HG03565 (cell line): ENCODE results near the gene COL23A1.
"Not testable (repeated sequence)": the region's sequence is repeated elsewhere in the genome, so short reads cannot be mapped to it uniquely, and the experiment has no call there.

Source experiments
- ATAC-seq: cut with Tn5 transposase; IDR thresholded peaks from one replicate; pipeline ENCODE4 v1.9.1; 2021; ENCODE audit warnings: mild to moderate bottlenecking, moderate library complexity; ENCODE audit not compliant: unreplicated experiment

The COL23A1 gene

GRCh38 chr5:178235588-178235974 is 354.6 kb downstream of the COL23A1 start:
- ATAC-seq: no peak

DNA sequence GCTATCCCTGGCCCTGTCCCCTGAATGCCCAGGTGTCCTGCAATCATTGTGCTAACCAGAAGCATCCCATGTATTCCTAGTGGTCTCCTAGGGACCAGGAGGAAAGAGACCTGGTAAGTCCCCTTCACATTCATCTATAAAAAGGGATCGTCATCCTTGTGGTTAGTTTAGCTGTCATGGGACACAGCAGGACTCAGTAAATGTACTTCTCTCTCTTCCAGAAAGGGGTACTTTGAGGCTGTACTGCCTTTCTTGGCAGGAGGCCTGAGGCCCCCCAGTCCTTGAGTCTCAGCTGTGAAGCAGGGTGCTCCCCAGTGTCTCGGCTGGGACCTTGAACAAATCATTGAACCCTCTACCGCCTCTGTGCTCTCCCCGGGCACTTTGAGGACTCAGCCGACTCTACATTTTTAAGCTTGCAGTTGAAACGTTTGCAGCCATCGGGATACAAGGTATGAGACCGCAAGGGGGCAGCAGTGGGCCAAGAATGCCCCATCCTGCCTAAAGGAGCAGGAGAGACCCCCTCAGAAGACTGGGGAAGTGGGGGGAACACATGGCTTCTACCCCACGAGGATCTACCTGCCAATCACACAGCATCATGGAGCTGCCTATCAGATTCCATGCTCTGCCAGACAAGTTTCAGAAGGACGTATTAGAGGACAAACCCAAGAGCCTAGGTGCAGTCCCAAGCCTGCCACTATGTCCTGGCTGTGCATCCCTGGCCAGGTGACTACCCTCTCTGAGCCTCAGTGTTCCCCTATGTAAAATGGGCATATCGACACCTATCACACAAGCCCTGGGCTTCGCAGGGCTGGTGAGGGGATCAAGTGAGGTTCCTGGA is 355.2 kb downstream of the COL23A1 start:
- no peak for ATAC-seq

GRCh38 chr5:178234121-178234749 is 356.0 kb downstream of the COL23A1 start:
- no peak for ATAC-seq

GRCh38 chr5:178232920-178233429 is 357.2 kb downstream of the COL23A1 start:
- no peak for ATAC-seq

DNA sequence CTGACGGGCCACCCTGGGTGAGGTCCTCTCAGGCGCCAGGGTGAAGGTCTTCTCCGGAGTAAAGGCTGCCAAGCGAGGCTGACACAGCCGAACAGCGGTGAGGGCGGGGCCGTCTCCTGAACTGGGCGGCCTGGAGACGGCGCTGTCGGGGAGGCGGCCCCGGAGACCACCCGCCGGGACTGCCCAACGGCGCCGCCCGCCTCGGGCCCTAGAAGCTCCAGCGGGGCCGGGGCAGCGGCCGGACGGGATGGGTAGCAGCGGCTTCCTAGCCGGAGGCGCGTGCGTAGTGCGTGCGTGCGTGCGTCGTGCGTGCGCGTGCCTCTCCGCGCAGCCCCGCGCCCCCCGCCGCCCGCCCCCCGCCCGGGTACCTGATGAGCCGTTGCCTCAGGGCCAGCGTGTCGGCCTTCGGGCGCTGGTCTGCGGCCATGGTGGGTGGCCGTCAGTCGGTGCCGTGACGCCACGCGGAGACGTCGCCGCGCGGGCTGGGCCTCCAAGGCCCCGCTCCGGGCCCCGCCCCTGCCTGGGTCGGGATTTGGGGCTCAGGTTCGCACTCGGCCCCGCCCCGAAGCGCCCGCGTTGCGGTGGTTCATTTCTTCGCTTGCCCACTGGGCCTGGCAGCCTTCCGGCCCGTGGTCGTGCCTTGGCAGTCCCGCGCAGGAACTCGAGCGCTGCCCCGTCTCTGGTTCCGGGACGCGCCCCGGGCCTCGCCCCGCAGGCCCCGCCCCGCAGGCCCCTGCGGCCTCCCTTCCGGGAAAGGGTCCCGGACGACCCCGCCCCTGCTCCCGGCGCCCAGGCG is 357.9 kb downstream of the COL23A1 start, which contains the start of gene PHYKPL:
Gene PHYKPL, minus strand, starts transcription at position 679 of the 796 bp plus-strand sequence. Its CDS starts 252 bp downstream, at position 427.
- peak; percentile 51 for ATAC-seq

- no peak for ATAC-seq
Measured at GRCh38 chr5:178231539-178232123, 358.6 kb downstream of the COL23A1 start.

- no peak for ATAC-seq
Measured at GRCh38 chr5:178230879-178231538, 359.2 kb downstream of the COL23A1 start.

- no peak for ATAC-seq
Measured at GRCh38 chr5:178229861-178230260, 360.3 kb downstream of the COL23A1 start.

DNA sequence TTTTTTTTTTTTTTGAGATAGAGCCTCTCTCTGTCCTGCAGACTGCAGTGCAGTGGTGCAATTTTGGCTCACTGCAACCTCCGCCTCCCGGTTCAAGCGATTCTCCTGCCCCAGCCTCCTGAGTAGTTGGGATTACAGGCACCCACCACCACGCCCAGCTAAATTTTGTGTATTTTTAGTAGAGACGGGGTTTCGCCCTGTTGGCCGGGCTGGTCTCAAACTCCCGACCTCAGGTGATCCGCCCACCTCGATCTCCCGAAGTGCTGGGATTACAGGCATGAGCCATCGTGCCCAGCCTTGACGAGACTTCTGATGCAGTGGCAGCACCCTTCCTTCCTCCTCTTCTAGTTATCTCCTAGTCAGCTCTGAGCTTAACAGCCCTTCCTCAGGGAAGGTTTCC is 361.1 kb downstream of the COL23A1 start:
- not testable (repeated sequence) for ATAC-seq

DNA sequence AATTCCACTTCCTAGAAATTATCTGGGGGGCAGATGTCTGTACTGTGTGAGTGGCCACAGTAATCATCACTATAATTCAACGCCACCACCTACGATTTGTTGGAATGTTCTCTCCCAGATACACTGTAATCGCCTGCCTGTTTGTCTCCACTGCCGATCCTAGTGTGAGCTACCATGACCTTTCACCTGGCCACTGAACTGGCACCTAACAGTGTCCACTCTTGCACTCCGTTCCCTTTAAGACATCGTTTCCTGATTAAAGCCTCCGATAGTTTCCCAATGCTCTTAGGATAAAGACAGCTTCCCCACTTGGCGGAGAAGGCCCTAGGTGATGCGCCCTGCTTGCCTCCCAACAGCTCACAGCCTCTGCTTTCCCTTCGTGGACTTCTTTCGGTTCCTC is 361.6 kb downstream of the COL23A1 start:
- no peak for ATAC-seq

DNA sequence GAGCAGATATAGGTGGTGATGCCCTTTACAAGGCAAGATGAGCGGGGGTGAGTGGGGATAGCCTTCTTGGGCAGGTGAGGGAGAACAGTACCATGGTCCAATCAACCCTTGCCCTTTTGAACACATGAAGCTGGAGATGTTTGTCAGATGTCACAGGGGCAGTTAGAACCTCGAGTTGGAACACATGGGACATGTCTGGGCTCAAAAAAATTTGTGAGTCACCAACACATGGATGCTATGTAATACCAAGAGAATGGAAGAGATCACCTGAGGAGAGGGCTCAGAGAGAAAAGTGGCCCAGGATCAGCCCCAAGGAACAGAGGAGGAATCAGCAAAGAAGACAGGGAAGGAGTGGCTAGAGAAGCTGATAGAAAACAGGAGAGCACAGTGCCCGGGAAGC is 362.3 kb downstream of the COL23A1 start:
- ATAC-seq: no peak

- no peak for ATAC-seq
Measured at GRCh38 chr5:178227138-178227659, 363.0 kb downstream of the COL23A1 start.

- ATAC-seq: no peak
Measured at GRCh38 chr5:178225174-178225573, 365.0 kb downstream of the COL23A1 start.

GRCh38 chr5:178224403-178224802 is 365.8 kb downstream of the COL23A1 start:
- no peak for ATAC-seq

GRCh38 chr5:178223828-178224335 is 366.3 kb downstream of the COL23A1 start:
- no peak for ATAC-seq

- no peak for ATAC-seq
Measured at GRCh38 chr5:178223196-178223773, 366.9 kb downstream of the COL23A1 start.

GRCh38 chr5:178222292-178222691 is 367.9 kb downstream of the COL23A1 start:
- ATAC-seq: no peak

- no peak for ATAC-seq
Measured at GRCh38 chr5:178221853-178222252, 368.3 kb downstream of the COL23A1 start.

GRCh38 chr5:178221282-178221681 is 368.9 kb downstream of the COL23A1 start:
- ATAC-seq: no peak
